Right atrium auricular region (tissue), 2 donors: ENCODE data around the gene EPB41L5. TPM values are rescaled to one million over a fixed set of nuclear protein-coding genes. Genes with fewer than 3 reads are reported as not detected.

Experiments used
- DNase-seq: peaks from one replicate; pipeline ENCODE4 v3.0.0-alpha.2; 2019; ENCODE audit warnings: low spot score
- H3K27ac ChIP-seq, 2 donors: fragments of 200-600 bp; sonication (generic); 1 replicate in 1 of 2; 2 replicates in 1 of 2; pipeline ENCODE4 v1.5.1; 2016 to 2019
- H3K27me3 ChIP-seq, 2 donors: fragments of 200-600 bp; sonication (generic); one replicate each; pipeline versions ENCODE4 v1.5.1 to v1.6.0; 2017 to 2019
- H3K36me3 ChIP-seq: fragments of 200-600 bp; sonication (generic); one replicate; pipeline ENCODE4 v1.5.1; 2016
- H3K4me1 ChIP-seq, 2 donors: fragments of 200-600 bp; sonication (generic); one replicate each; pipeline versions ENCODE4 v1.5.1 to v1.6.0; 2017 to 2019
- H3K4me3 ChIP-seq, 2 donors: fragments of 200-600 bp; sonication (generic); 1 replicate in 1 of 2; 2 replicates in 1 of 2; pipeline ENCODE4 v1.5.1; 2017 to 2019; ENCODE audit warnings: mild to moderate bottlenecking in 1 of 2, moderate library complexity in 1 of 2
- H3K9me3 ChIP-seq, 2 donors: fragments of 200-600 bp; sonication (generic); one replicate each; pipeline ENCODE4 v1.5.1; 2019
- total RNA-seq, 2 donors: library from RNA; depleted of rRNA; stranded (reverse); fragments of >200 nt; gene quantifications; one replicate each; pipeline ENCODE4 v1.1.0, GENCODE V29; 2016
- TF ChIP-seq, protein P1 (sequence below), 2 donors: fragments of 200-600 bp; sonication (generic); IDR thresholded peaks; one replicate each; pipeline ENCODE4 v1.5.1; 2019; ENCODE audit warnings: antibody characterized with exemption in 2 of 2

Gene EPB41L5
- total RNA-seq, 2 donors from 2014 or later = 7.9 to 15.4 TPM

DNA sequence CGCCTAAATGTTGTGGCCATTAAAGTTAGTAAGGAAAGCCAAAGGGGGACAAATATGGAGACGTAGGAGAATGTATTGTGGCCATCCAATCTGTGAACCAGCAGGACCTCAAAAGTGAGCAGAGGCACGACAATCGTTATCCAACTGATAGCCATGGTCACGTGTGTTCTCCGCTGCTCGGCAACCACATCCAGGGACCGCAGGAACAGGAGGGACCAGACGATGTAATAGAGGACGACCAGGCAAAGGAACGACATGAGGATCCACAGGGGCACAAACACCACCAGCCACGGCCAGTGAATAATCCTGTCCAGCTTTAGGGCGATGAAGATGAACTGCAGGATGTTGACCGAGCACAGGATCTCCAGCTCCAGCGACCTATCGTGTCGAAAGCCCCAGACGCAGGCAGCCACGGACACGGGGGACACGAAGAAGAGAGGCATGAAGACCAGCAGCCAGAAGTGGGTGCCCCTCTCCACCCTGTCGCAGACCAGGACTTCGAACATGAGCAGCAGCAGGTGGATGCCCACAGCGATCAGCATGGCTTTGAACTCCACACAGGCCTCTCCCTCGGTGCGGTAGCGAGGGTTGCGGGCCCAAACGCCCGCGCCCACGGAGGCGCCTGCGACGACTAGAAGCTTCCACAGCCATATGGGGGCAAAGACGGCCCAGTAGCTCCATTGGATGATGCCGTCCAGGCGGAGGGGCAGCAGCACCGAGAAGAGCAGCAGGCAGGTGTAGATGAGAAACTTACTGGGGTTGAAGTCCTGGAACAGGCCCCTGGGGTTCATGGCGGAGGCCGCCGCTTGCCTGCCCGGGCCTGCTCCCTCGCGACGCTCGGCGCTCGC, 209.5 kb downstream of the EPB41L5 start:
- Histone ChIP-seq H3K4me3 (peak overlapping the region; percentile 63 to 70), H3K27ac (peak overlapping the region; percentile 89 to 90), H3K36me3 (no peaks in the 10 kb centered on the region), H3K9me3 (peaks cover 0 to 5% of the 10 kb centered on the region in 2 donors), H3K4me1 (peaks cover 0 to 32% of the 10 kb centered on the region in 2 donors), H3K27me3 (no peaks in the 10 kb centered on the region)
- no peak for DNase-seq
- TF ChIP-seq, protein P1, sequence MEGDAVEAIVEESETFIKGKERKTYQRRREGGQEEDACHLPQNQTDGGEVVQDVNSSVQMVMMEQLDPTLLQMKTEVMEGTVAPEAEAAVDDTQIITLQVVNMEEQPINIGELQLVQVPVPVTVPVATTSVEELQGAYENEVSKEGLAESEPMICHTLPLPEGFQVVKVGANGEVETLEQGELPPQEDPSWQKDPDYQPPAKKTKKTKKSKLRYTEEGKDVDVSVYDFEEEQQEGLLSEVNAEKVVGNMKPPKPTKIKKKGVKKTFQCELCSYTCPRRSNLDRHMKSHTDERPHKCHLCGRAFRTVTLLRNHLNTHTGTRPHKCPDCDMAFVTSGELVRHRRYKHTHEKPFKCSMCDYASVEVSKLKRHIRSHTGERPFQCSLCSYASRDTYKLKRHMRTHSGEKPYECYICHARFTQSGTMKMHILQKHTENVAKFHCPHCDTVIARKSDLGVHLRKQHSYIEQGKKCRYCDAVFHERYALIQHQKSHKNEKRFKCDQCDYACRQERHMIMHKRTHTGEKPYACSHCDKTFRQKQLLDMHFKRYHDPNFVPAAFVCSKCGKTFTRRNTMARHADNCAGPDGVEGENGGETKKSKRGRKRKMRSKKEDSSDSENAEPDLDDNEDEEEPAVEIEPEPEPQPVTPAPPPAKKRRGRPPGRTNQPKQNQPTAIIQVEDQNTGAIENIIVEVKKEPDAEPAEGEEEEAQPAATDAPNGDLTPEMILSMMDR (IDR thresholded peaks at IDR 0.05) = no peak

GRCh38 chr2:120223034-120223912, 210.4 kb downstream of the EPB41L5 start, which contains the start of gene TMEM185B:
TMEM185B (minus strand) TSS chr2:120223400; CDS start chr2:120222976, 424 bp downstream.
- H3K27me3 ChIP-seq = no peaks in the 10 kb centered on the region
- H3K27ac ChIP-seq = peak within 1 kb of the TSS; percentile 89 to 90
- DNase-seq = peak; percentile 89
- TF ChIP-seq, protein P1 (IDR thresholded peaks at IDR 0.05) = peak; percentile 16 to 39
- H3K4me3 ChIP-seq = peak within 1 kb of the TSS; percentile 63 to 70
- H3K36me3 ChIP-seq = no peaks in the 10 kb centered on the region
- peaks cover 0 to 32% of the 10 kb centered on the region in 2 donors for H3K4me1 ChIP-seq
- H3K9me3 ChIP-seq = peaks cover 0 to 5% of the 10 kb centered on the region in 2 donors

DNA sequence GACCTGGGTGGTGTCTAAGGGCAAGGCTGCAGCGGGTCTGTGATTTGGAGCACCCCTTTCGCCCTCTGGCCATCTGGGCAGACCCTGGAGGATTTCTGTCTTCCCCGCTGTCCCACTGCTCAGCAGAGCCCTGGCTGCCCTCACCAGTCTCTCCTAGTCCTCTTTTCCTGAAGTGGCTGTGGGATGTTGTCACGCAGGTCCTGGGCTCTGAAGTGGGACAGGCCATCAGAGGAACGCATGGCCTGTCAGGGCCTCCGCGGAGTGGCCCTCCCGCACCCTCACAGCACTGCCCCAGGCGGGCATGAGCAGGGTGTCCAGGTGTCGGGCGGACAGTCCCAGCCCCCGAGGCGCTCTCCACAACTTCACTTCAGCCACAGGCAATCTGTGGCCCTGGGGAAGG, 211.4 kb downstream of the EPB41L5 start:
- no peak for DNase-seq
- Histone ChIP-seq H3K36me3 (no peaks in the 10 kb centered on the region), H3K27ac (peak overlapping the region in 1 of 2 donors; percentile 89), H3K4me1 (peaks cover 0 to 32% of the 10 kb centered on the region in 2 donors), H3K9me3 (peaks cover 0 to 5% of the 10 kb centered on the region in 2 donors), H3K27me3 (no peaks in the 10 kb centered on the region), H3K4me3 (no peak overlapping the region)
- TF ChIP-seq, protein P1 (IDR thresholded peaks at IDR 0.05) = no peak

DNA sequence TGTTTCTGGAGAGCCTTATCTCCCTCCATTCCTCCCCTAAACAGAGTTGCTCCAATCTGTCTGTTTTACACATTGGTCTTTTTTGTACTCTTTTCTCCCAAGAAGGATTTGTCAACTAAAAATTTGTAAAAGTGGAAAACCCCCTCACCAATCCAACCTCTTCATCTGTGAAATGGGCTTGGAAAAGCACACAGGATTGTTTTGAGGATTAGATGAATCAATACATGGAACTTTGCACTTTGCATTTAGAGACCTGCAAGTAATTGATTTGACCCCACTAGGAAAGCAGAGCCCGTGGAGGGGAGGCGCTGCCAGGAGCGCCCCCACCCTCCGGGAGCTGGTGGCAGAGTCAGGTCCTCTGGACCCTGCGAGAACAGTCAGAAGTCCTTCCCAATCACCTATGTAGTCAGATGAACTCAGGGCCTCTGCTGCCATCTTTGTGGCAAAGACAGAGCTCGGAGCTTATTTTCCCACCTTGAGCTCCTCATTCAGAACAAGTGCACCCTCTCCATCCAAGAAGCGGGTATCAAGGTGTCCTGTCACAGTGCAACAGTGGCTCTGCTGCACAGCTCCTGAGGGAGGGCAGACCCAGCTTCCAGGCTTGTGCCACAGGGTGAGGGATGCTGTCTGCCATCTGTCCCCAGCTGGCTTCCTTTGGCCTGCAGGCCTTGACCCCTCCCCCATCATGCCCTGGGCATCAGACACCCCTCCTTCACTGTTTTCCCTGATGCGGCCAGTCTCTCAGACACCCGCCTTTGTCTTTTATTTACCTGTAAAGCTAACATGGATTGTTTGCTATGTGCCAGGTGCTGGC, 212.1 kb downstream of the EPB41L5 start:
- H3K9me3 ChIP-seq = peaks cover 0 to 5% of the 10 kb centered on the region in 2 donors
- DNase-seq = no peak
- TF ChIP-seq, protein P1 (IDR thresholded peaks at IDR 0.05) = no peak
- H3K4me1 ChIP-seq = peaks cover 0 to 32% of the 10 kb centered on the region in 2 donors
- no peak overlapping the region for H3K27ac ChIP-seq
- no peaks in the 10 kb centered on the region for H3K36me3 ChIP-seq
- H3K4me3 ChIP-seq = no peak overlapping the region
- H3K27me3 ChIP-seq = no peaks in the 10 kb centered on the region

- peaks cover 0 to 29% of the 10 kb centered on the region in 2 donors for H3K4me1 ChIP-seq
- H3K27me3 ChIP-seq = no peaks in the 10 kb centered on the region
- peaks cover 0 to 5% of the 10 kb centered on the region in 2 donors for H3K9me3 ChIP-seq
- H3K36me3 ChIP-seq = no peaks in the 10 kb centered on the region
- H3K27ac ChIP-seq = no peak overlapping the region
- TF ChIP-seq, protein P1 (IDR thresholded peaks at IDR 0.05) = no peak
- no peak for DNase-seq
- H3K4me3 ChIP-seq = no peak overlapping the region
These were observed 212.7 kb downstream of the EPB41L5 start for GRCh38 chr2:120225549-120226065.
